Mesothelial cell of epicardium (in vitro differentiated cells): ENCODE data around the gene TTLL8. TPM values are rescaled to one million over a fixed set of nuclear protein-coding genes. Genes with fewer than 3 reads are reported as not detected.
A peak's percentile ranks its signal among the peaks of the same experiment; 100 is the strongest.

Experiments used
- DNase-seq, 2 experiments: peaks; one replicate each; pipeline ENCODE4 v3.0.0; 2021; ENCODE audit warnings: low spot score in 2 of 2; ENCODE audit not compliant: unreplicated experiment in 2 of 2
- H3K27ac Mint-ChIP-seq: 2 replicates; pipeline ENCODE4 v1.8.0; 2021; ENCODE audit warnings: mixed read lengths
- H3K27me3 Mint-ChIP-seq: 2 replicates; pipeline ENCODE4 v1.8.0; 2021; ENCODE audit warnings: low read depth, mixed read lengths
- H3K36me3 Mint-ChIP-seq: 2 replicates; pipeline ENCODE4 v1.8.0; 2021; ENCODE audit warnings: mixed read lengths
- H3K4me1 Mint-ChIP-seq: 2 replicates; pipeline ENCODE4 v1.8.0; 2021; ENCODE audit warnings: mixed read lengths
- H3K4me3 Mint-ChIP-seq: 2 replicates; pipeline ENCODE4 v1.8.0; 2021; ENCODE audit warnings: mild to moderate bottlenecking, moderate library complexity, mixed read lengths
- H3K9me3 Mint-ChIP-seq: 2 replicates; pipeline ENCODE4 v1.8.0; 2021; ENCODE audit warnings: mixed read lengths
- total RNA-seq: library from RNA; stranded (reverse); gene quantifications from 3 replicates; pipeline ENCODE4 v1.2.1, GENCODE V29; 2021
- TF ChIP-seq, protein P1 (sequence below): fragments of 200-600 bp; sonication (generic); IDR thresholded peaks from one replicate; pipeline ENCODE4 v1.5.0; 2021; ENCODE audit warnings: antibody characterized with exemption; ENCODE audit not compliant: unreplicated experiment

Gene TTLL8
- total RNA-seq, 1 donor from 2014 or later, result 0.13 TPM

DNA sequence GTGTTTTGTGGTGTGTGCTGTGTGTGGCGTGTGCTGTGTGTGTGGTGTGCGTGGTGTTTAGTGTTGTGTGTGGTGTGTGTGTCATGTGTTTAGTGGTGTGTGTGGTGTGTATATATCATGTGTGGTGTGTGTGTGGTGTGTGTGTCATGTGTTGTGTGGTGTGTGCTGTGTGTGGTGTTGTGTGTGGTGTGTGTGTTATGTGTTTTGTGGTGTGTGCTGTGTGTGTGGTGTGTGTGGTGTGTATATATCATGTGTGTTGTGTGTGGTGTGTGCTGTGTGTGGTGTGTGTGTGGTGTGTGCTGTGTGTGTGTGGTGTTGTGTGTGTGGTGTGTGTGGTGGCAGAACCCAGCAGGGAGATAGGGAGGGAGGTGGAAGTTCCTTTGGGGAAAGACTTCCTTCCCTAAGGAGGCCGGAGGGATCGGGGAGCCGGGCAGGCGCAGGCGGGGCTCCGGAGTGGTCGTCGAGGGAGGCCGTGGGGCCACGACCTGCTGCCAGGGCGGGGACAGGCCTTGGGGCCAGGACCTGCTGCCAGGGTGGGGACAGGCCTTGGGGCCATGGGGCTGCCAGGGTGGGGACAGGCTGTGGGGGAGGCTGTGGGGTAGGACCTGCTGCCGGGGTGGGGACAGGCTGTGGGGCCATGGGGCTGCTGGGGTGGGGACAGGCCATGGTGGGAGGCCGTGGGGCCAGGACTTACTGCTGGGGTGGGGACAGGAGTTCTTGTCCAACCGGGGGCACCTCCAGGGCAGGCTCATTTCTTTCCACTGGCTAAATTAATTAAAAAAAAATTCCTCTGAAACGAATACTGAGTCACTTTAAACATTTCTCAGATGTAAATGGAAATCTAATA lies 82.3 kb downstream of the TTLL8 start:
- Mint-ChIP-seq H3K4me1 (peaks cover 5% of the 10 kb centered on the region), H3K4me3 (no peak overlapping the region), H3K36me3 (peaks cover 6% of the 10 kb centered on the region), H3K9me3 (peaks cover 17% of the 10 kb centered on the region), H3K27me3 (peaks cover 12% of the 10 kb centered on the region), H3K27ac (no peak overlapping the region)
- TF ChIP-seq, protein P1, sequence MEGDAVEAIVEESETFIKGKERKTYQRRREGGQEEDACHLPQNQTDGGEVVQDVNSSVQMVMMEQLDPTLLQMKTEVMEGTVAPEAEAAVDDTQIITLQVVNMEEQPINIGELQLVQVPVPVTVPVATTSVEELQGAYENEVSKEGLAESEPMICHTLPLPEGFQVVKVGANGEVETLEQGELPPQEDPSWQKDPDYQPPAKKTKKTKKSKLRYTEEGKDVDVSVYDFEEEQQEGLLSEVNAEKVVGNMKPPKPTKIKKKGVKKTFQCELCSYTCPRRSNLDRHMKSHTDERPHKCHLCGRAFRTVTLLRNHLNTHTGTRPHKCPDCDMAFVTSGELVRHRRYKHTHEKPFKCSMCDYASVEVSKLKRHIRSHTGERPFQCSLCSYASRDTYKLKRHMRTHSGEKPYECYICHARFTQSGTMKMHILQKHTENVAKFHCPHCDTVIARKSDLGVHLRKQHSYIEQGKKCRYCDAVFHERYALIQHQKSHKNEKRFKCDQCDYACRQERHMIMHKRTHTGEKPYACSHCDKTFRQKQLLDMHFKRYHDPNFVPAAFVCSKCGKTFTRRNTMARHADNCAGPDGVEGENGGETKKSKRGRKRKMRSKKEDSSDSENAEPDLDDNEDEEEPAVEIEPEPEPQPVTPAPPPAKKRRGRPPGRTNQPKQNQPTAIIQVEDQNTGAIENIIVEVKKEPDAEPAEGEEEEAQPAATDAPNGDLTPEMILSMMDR, result no peak
- peak in 1 of 2 experiments; percentile 18 for DNase-seq

DNA sequence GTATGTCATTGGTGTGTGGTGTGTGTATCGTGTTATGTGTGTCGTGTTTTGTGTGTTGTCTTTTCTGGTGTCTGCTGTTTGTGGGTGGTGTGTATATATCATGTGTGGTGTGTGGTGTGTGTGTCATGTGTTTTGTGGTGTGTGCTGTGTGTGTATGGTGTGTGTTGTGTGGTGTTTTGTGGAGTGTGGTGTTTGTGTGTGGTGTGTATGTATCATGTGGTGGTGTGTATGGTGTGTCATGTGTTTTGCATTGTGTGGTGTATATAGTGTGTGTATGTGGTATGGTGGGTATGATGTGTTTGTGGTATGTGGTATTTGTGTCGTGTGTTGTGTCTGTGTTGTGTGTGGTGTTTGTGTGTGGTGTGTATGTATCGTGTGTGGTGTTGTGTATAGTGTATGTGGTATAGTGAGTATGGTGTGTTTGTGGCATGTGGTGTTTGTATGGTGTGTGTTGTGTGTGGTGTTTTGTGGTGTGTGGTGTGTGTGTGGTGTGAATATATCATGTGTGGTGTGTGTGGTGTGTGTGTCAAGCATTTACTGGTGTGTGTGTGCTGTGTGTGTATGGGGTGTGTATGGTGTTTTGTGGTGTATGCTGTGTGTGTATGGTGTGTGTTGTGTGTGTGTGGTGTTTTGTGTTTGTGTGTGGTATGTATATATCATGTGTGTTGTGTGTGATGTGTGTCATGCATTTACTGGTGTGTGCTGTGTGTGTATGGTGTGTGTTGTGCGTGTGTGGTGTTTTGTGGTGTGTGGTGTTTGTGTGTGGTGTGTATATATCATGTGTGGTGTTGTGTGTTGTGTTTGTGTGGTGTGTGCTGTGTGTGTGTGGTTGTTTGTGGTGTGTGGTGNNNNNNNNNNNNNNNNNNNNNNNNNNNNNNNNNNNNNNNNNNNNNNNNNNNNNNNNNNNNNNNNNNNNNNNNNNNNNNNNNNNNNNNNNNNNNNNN lies 84.8 kb downstream of the TTLL8 start:
- Mint-ChIP-seq H3K27me3 (peaks cover 9% of the 10 kb centered on the region), H3K9me3 (peaks cover under 1% of the 10 kb centered on the region), H3K27ac (no peak overlapping the region), H3K4me1 (peaks cover 9% of the 10 kb centered on the region), H3K4me3 (no peak overlapping the region), H3K36me3 (no peaks in the 10 kb centered on the region)
- TF ChIP-seq, protein P1, result no peak
- DNase-seq, result no peak

DNA sequence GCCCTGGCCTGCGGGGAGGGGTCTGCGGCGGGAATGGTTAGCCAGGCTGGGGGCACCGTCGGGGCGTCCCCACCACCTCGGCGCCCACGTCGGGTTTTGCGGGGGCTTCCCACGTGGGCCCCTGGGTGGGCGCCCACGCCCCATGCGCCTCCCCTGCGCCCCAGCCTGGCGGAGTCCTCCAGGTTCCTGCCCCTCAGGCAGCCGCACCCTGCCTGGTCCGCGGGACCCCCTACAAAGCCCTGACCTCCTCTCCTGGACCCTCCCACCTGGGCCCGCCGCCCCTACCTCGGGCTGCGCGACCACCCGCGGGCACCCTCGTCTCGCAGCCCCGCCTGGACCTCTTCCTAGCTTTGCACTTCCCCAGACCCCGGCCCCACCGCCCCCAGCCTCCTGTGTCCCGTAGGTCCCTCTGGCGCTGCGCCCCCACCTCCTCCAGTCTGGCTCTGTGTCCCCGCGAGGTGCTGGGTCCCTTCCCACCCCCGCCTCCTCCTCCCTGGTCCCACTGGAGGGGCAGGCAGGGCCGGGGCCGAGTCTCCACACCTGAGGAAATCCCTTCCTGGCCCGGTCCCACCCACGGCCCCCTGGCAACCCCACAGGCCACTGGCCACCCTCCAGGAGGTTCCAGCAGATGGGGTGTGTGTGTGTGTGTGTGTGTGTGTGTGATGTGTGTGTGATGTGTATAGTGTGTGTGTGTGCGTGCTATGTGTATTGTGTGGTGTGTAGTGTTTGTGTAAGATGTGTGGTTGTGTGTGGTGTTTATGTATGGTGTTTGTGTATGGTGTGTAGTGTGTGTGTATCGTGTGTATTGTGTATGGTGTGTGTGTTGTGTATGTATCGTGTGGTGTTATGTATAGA lies 85.7 kb downstream of the TTLL8 start:
- no peak overlapping the region for H3K4me3 Mint-ChIP-seq
- H3K9me3 Mint-ChIP-seq, result no peaks in the 10 kb centered on the region
- TF ChIP-seq, protein P1, result no peak
- no peaks in the 10 kb centered on the region for H3K36me3 Mint-ChIP-seq
- peaks cover 9% of the 10 kb centered on the region for H3K27me3 Mint-ChIP-seq
- H3K27ac Mint-ChIP-seq, result no peak overlapping the region
- DNase-seq, result peak in 1 of 2 experiments; percentile 16
- H3K4me1 Mint-ChIP-seq, result peaks cover 9% of the 10 kb centered on the region

DNA sequence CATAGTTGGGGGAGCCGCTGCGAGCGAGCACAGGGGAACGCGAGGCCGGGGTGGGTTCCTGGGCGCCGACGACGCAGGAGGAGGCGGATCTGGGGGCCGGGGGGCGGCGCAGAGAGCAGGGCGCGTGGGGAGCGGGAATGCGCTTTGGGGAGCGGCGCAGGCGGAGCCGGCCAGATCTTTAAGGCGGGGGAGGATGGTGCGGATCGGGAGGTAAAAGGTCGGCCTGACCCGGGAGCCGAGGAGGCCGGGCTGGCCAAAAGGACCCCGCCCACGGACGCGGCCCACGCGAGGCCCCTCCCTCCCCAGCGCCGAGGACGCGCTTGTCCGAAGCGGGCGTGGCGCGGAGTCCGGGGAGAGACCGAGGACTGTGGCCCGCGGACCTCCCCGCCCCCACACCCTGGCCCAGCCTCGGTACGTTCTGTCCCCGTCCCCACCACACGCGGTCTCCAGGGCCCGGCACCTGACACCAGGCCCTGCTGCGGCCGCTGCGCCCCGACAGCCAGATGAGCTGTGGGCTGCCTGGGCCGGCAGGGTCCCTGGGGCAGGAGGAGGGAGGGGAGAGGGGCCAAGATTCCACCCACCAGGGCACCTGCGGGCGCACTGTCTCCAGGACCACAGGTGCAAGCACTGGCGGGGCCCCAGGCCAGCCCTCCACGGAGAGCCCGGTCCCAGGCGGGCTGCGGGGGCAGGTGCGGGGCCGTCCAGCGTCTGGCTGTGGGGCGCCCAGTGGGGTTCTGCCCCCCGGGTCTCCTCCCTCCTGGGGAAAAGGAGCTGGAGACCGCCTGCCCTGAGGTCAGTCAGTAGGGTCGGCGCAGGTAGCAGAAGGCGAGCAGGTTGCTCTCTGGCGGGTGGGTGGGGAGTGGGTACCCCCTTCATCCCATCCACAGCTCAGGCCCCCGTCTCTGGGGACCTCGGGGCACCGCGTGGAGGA lies 86.6 kb downstream of the TTLL8 start:
- H3K4me1 Mint-ChIP-seq, result peaks cover 11% of the 10 kb centered on the region
- H3K36me3 Mint-ChIP-seq, result no peaks in the 10 kb centered on the region
- peak in 1 of 2 experiments; percentile 42 for DNase-seq
- TF ChIP-seq, protein P1, result no peak
- H3K4me3 Mint-ChIP-seq, result peak overlapping the region; percentile 67
- H3K27me3 Mint-ChIP-seq, result peaks cover 9% of the 10 kb centered on the region
- no peaks in the 10 kb centered on the region for H3K9me3 Mint-ChIP-seq
- peak overlapping the region; percentile 74 for H3K27ac Mint-ChIP-seq
